ENCODE data around the gene RAI2.

DNA sequence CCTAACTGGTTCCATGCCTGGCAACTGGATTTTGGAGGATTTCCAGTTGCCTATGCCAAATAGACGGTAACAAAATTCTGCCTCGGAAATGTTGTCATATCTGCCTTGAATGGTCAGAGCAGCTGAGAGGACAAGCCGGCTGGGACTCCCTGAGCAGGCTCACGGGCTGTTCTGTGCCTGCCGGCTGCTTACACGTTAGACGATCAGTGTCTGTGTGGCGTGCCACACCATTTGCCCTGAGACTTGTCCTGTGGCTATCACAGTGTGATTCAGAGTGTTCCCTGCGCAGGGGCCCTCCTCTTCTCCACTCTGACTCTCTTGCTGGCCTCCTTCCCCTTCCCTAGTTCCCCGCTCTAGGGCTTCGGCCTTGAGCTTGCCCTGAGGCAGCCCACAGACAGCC, 42.4 kb downstream of the RAI2 start:
- TF ChIP-seq CTCF (IDR thresholded peaks at IDR 0.05) (no peak), POLR2A (IDR thresholded peaks at IDR 0.05) (no peak)

Measured in testis (tissue), 2 donors.